H1 (cell line): ENCODE measurements around the gene BCL2L12. TPM values are rescaled to one million over a fixed set of nuclear protein-coding genes. Genes with fewer than 3 reads are reported as not detected.
A peak's percentile ranks its signal among the peaks of the same experiment; 100 is the strongest.
"Not testable (repeated sequence)": the region's sequence is repeated elsewhere in the genome, so short reads cannot be mapped to it uniquely, and the experiment has no call there.

Experiments used
- CTCF ChIA-PET: fragments of 300-600 bp; sonication (Branson Sonifier 250); formaldehyde crosslinking; loops from one replicate; lab custom pipeline; 2021; ENCODE audit not compliant: partially characterized antibody; lab: Charles Lee
- POLR2A ChIA-PET: fragments of 300-600 bp; sonication (Branson Sonifier 250); formaldehyde crosslinking; loops from one replicate; lab custom pipeline; 2021; ENCODE audit warnings: inconsistent platforms; ENCODE audit not compliant: partially characterized antibody; lab: Charles Lee
- DNase-seq, 2 experiments: peaks; one replicate each; pipeline versions ENCODE4 v3.0.0 to v3.0.0-alpha.2; 2010 to 2022; ENCODE audit warnings: low spot score in 2 of 2, low read depth in 1 of 2, mixed read lengths in 1 of 2
- FAIRE-seq: peaks from 2 replicates; lab custom pipeline; 2011; peaks lifted over from hg19 to GRCh38; lab: Jason Lieb, UNC
- H2AFZ ChIP-seq: 2 replicates; pipeline ENCODE4 v1.8.1; 2012; ENCODE audit warnings: low read length, inconsistent platforms
- H2AK5ac ChIP-seq: 2 replicates; pipeline ENCODE4 v1.6.1; 2013; ENCODE audit warnings: low read depth, low read length
- H2BK120ac ChIP-seq: replicated peaks from 2 replicates; pipeline ENCODE3; 2013; ENCODE audit warnings: low read depth, low read length, inconsistent platforms
- H2BK12ac ChIP-seq: 2 replicates; pipeline ENCODE4 v1.6.1; 2013; ENCODE audit warnings: low read depth, low read length
- H2BK15ac ChIP-seq: 2 replicates; pipeline ENCODE4 v1.6.1; 2013; ENCODE audit warnings: low read length
- H2BK20ac ChIP-seq: 2 replicates; pipeline ENCODE4 v1.6.1; 2013; ENCODE audit warnings: low read length
- H2BK5ac ChIP-seq: 2 replicates; pipeline ENCODE4 v1.6.1; 2013; ENCODE audit warnings: low read depth, low read length
- H3K14ac ChIP-seq: 2 replicates; pipeline ENCODE4 v1.6.1; 2013; ENCODE audit warnings: inconsistent platforms; ENCODE audit not compliant: insufficient read length
- H3K18ac ChIP-seq: 2 replicates; pipeline ENCODE4 v1.6.1; 2013; ENCODE audit warnings: low read length; ENCODE audit errors: extremely low read depth
- H3K23ac ChIP-seq: 2 replicates; pipeline ENCODE4 v1.6.1; 2013; ENCODE audit warnings: inconsistent platforms; ENCODE audit not compliant: insufficient read length
- H3K23me2 ChIP-seq: 2 replicates; pipeline ENCODE4 v1.6.1; 2013; ENCODE audit warnings: low read depth, low read length
- H3K27ac ChIP-seq: 2 replicates; pipeline ENCODE4 v1.6.1; 2011; ENCODE audit warnings: low read depth, low read length, inconsistent platforms
- H3K27me3 ChIP-seq, 4 experiments: replicated peaks in 1 of 4; 1 replicate in 1 of 4; 2 replicates in 3 of 4; pipeline versions ENCODE4 v1.6.1 to v1.8.1; 2011 to 2013; ENCODE audit warnings: low read length in 3 of 4, mild to moderate bottlenecking in 3 of 4, inconsistent platforms in 2 of 4, mixed read lengths in 2 of 4, moderate library complexity in 1 of 4; ENCODE audit not compliant: control insufficient read depth in 3 of 4, insufficient read depth in 3 of 4; ENCODE audit errors: extremely low read depth in 1 of 4
- H3K36me3 ChIP-seq, 4 experiments: 2 replicates each; pipeline versions ENCODE4 v1.6.1 to v1.8.1; 2011 to 2013; ENCODE audit warnings: mild to moderate bottlenecking in 4 of 4, low read length in 3 of 4, moderate library complexity in 2 of 4, control low read depth in 1 of 4, inconsistent platforms in 1 of 4; ENCODE audit not compliant: insufficient read depth in 4 of 4, control insufficient read depth in 2 of 4
- H3K4ac ChIP-seq: replicated peaks from 2 replicates; pipeline ENCODE3; 2013; ENCODE audit warnings: low read length, low read depth, mixed read lengths, inconsistent platforms; ENCODE audit not compliant: insufficient read length
- H3K4me1 ChIP-seq, 4 experiments: replicated peaks in 1 of 4; 1 replicate in 1 of 4; 2 replicates in 3 of 4; pipeline versions ENCODE4 v1.6.1 to v1.8.1; 2011 to 2013; ENCODE audit warnings: low read length in 3 of 4, inconsistent platforms in 2 of 4, mixed read lengths in 1 of 4; ENCODE audit not compliant: insufficient read depth in 4 of 4, control insufficient read depth in 3 of 4
- H3K4me2 ChIP-seq, 2 experiments: 2 replicates each; pipeline versions ENCODE4 v1.6.1 to v1.8.1; 2011 to 2013; ENCODE audit warnings: low read depth in 2 of 2, low read length in 2 of 2, control low read depth in 1 of 2, inconsistent platforms in 1 of 2, mild to moderate bottlenecking in 1 of 2; ENCODE audit not compliant: insufficient read depth in 1 of 2
- H3K4me3 ChIP-seq, 4 experiments: fragments of 200-600, 300-600 bp in 1 of 4; sonication (generic), shearing (Covaris generic), sonication (Bioruptor Twin) in 1 of 4; 2 replicates each; pipeline versions ENCODE4 v1.5.1 to v1.8.1; 2011 to 2016; ENCODE audit warnings: low read length in 4 of 4, low read depth in 3 of 4, control low read depth in 2 of 4, inconsistent platforms in 2 of 4, mild to moderate bottlenecking in 2 of 4, mixed read lengths in 1 of 4, moderate library complexity in 1 of 4; ENCODE audit not compliant: insufficient read depth in 2 of 4; ENCODE audit errors: extremely low read depth in 1 of 4
- H3K56ac ChIP-seq: replicated peaks from 2 replicates; pipeline ENCODE3; 2013; ENCODE audit warnings: low read depth, mild to moderate bottlenecking, mixed read lengths, low read length, inconsistent platforms; ENCODE audit not compliant: insufficient read length
- H3K79me1 ChIP-seq: 2 replicates; pipeline ENCODE4 v1.6.1; 2013; ENCODE audit warnings: low read depth, low read length, control low read depth
- H3K79me2 ChIP-seq, 2 experiments: 2 replicates each; pipeline versions ENCODE4 v1.6.1 to v1.8.1; 2012 to 2013; ENCODE audit warnings: low read length in 2 of 2, mild to moderate bottlenecking in 2 of 2, inconsistent platforms in 1 of 2; ENCODE audit not compliant: insufficient read depth in 2 of 2, control insufficient read depth in 1 of 2
- H3K9ac ChIP-seq, 4 experiments: replicated peaks in 1 of 4; 1 replicate in 1 of 4; 2 replicates in 3 of 4; pipeline versions ENCODE4 v1.6.1 to v1.8.1; 2011 to 2013; ENCODE audit warnings: low read depth in 3 of 4, low read length in 3 of 4, control low read depth in 2 of 4, mild to moderate bottlenecking in 2 of 4, moderate library complexity in 2 of 4, inconsistent platforms in 1 of 4; ENCODE audit errors: extremely low read depth in 1 of 4
- H3K9me3 ChIP-seq, 2 experiments: 2 replicates each; pipeline versions ENCODE4 v1.6.1 to v1.8.1; 2012 to 2013; ENCODE audit warnings: mild to moderate bottlenecking in 2 of 2, moderate library complexity in 2 of 2, control low read depth in 1 of 2, inconsistent platforms in 1 of 2, low read depth in 1 of 2, low read length in 1 of 2, mixed read lengths in 1 of 2; ENCODE audit not compliant: insufficient read depth in 2 of 2
- H4K20me1 ChIP-seq, 2 experiments: replicated peaks in 1 of 2; 2 replicates each; pipeline versions ENCODE3 to v1.8.1; 2011 to 2013; ENCODE audit warnings: inconsistent platforms in 2 of 2, low read length in 2 of 2, mild to moderate bottlenecking in 1 of 2; ENCODE audit not compliant: insufficient read depth in 2 of 2, control insufficient read depth in 1 of 2
- H4K5ac ChIP-seq: 2 replicates; pipeline ENCODE4 v1.6.1; 2013; ENCODE audit warnings: low read length, low read depth, mixed read lengths, inconsistent platforms; ENCODE audit not compliant: insufficient read length
- H4K8ac ChIP-seq: 2 replicates; pipeline ENCODE4 v1.8.0; 2013; ENCODE audit warnings: mild to moderate bottlenecking, moderate library complexity, low read length, inconsistent platforms; ENCODE audit not compliant: insufficient read depth; ENCODE audit errors: extremely low read depth
- H4K91ac ChIP-seq: replicated peaks from 2 replicates; pipeline ENCODE3; 2013; ENCODE audit warnings: low read length, mixed read lengths, inconsistent platforms; ENCODE audit not compliant: insufficient read length
- TEAD4 ChIP-seq: IDR thresholded peaks from 2 replicates; pipeline ENCODE4 v1.6.1; 2012; ENCODE audit warnings: low read depth, low read length, inconsistent platforms, mixed read lengths
- WGBS, 2 experiments: shearing (Covaris generic) in 1 of 2; methylation state at CpG; one replicate each; pipeline versions ENCODE4 v1.1.6 to v1.1.7; 2013 to 2015; ENCODE audit warnings: low lambda C conversion rate in 2 of 2, mixed read lengths in 2 of 2, inconsistent platforms in 1 of 2, low coverage in 1 of 2, missing lambda C conversion rate in 1 of 2; ENCODE audit not compliant: insufficient replicate concordance in 2 of 2, insufficient coverage in 1 of 2, insufficient read length in 1 of 2; ENCODE audit errors: extremely low coverage in 1 of 2, missing lambda C conversion rate in 1 of 2; 5-methylcytosine and 5-hydroxymethylcytosine counted together
- polyA plus RNA-seq, 7 experiments: library from polyadenylated mRNA; depleted of rRNA in 3 of 7; stranded (reverse) in 5 of 7; unstranded in 2 of 7; fragments of >200 nt in 5 of 7; fragments of 200-250 nt in 2 of 7; gene quantifications; 1 replicate in 5 of 7; 2 replicates in 1 of 7; 4 replicates in 1 of 7; pipeline versions ENCODE4 v1.2.1 to v1.2.3, GENCODE V29; 2011 to 2013; ENCODE audit warnings: missing spikeins in 2 of 7, mixed read lengths in 2 of 7
- total RNA-seq: library from RNA; stranded (reverse); fragmentation: NEBNext Ultra II Directional; extraction: Animal tissue kit (Norgen Biotek cat#: 25700); gene quantifications from 2 replicates; pipeline ENCODE4 v1.2.1, GENCODE V29; 2021

BCL2L12 gene
- total and polyA plus RNA-seq, 2 of the 8 experiments (the other 6 are each of a cell fraction or from before 2014, with no cell fraction given), result 126 to 209 TPM

DNA sequence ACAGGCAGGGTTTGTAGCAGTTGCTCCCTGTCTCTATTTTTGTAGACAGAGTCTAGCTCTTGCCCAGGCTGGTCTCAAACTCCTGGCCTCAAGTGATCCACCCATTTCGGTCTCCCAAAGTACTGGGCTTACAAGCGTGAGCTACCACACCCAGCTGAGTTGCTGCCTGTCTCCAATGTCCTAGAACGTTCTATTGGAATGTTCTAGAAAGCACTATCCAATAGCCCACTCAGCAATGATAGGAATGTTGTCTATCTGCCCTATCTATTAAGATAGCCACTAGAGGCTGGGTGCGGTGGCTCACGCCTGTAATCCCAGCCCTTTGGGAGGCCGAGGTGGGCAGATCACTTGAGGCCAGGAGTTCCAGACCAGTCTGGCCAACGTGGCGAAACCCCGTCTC is 32.5 kb upstream of the BCL2L12 start:
- not testable (repeated sequence) for H2BK5ac ChIP-seq, FAIRE-seq, H2BK120ac ChIP-seq, H3K18ac ChIP-seq, H3K27ac ChIP-seq, H3K4me3 ChIP-seq, H3K23me2 ChIP-seq, H4K91ac ChIP-seq, H2BK20ac ChIP-seq, H3K9ac ChIP-seq, H3K27me3 ChIP-seq, H3K14ac ChIP-seq, H3K79me2 ChIP-seq, H3K4me2 ChIP-seq, H3K4ac ChIP-seq, H3K79me1 ChIP-seq, H4K20me1 ChIP-seq, H3K9me3 ChIP-seq, DNase-seq, H3K23ac ChIP-seq, H4K5ac ChIP-seq, H2BK12ac ChIP-seq, H3K56ac ChIP-seq, H2BK15ac ChIP-seq, H2AFZ ChIP-seq, H4K8ac ChIP-seq, H3K36me3 ChIP-seq
- Histone ChIP-seq H3K4me1 (peaks cover 0 to 20% (median 5%) of the 10 kb centered on the region in 4 experiments; a peak in 6 of 7 replicates), H2AK5ac (0 out of 2 replicates have a peak overlapping the region, but pooled peaks have one; percentile 78)
- WGBS, 2 experiments, result 84% methylated on average over 9 of the region's 9 CpGs; no CpG with 5 or more reads in 1 of the 2 experiments
- POLR2A ChIA-PET, result interaction anchor here (0.9 to 50.7 kb wide), 6 partner anchors 8 to 137 kb away, joined by 3 to 840 read pairs (median 9); partner anchors contain the start of genes PRMT1, PRR12 and RPS11
- CTCF ChIA-PET, result interaction anchor here (0.9 to 1.7 kb wide), 2 partner anchors 22 to 39 kb away, joined by 3 to 5 read pairs; no protein-coding TSS in a partner anchor
- TF ChIP-seq TEAD4, result 0 out of 2 replicates have a peak, but pooled peaks have one; percentile 27
- TF ChIP-seq, all 59 proteins: peak for 1; not testable (repeated sequence) for 58
